Gastrocnemius medialis (tissue), 4 donors: ENCODE results near the gene CCDC68. TPM values are rescaled to one million over a fixed set of nuclear protein-coding genes. Genes with fewer than 3 reads are reported as not detected.

Experiments used
- ATAC-seq, 2 donors: fragments of 150-250 bp; one replicate each; pipeline ENCODE4 v1.9.1; 2016
- DNase-seq, 2 donors: peaks; one replicate each; pipeline ENCODE4 v3.0.0-alpha.2; 2019
- H3K27ac ChIP-seq, 4 donors: fragments of 200-600 bp; sonication (generic); 1 replicate in 1 of 4; 2 replicates in 3 of 4; pipeline ENCODE4 v1.5.1; 2016 to 2018; ENCODE audit warnings: mild to moderate bottlenecking in 2 of 4, moderate library complexity in 1 of 4
- H3K27me3 ChIP-seq, 3 donors: fragments of 200-600 bp; sonication (generic) in 2 of 3; 1 replicate in 1 of 3; 2 replicates in 2 of 3; pipeline versions ENCODE4 v1.5.1 to v1.6.0; 2016 to 2019; ENCODE audit warnings: mild to moderate bottlenecking in 1 of 3, moderate library complexity in 1 of 3
- H3K36me3 ChIP-seq, 2 donors: fragments of 200-600 bp; sonication (generic) in 1 of 2; one replicate each; pipeline ENCODE4 v1.5.1; 2017 to 2018
- H3K4me1 ChIP-seq, 2 donors: fragments of 200-600 bp; sonication (generic) in 1 of 2; one replicate each; pipeline ENCODE4 v1.5.1; 2016 to 2017; ENCODE audit warnings: mild to moderate bottlenecking in 2 of 2
- H3K4me3 ChIP-seq, 4 donors: fragments of 200-600 bp; sonication (generic) in 3 of 4; 1 replicate in 1 of 4; 2 replicates in 3 of 4; pipeline ENCODE4 v1.5.1; 2016 to 2019; ENCODE audit warnings: mild to moderate bottlenecking in 2 of 4
- H3K9me3 ChIP-seq, 3 donors: fragments of 200-600 bp; sonication (generic) in 2 of 3; 1 replicate in 1 of 3; 2 replicates in 2 of 3; pipeline ENCODE4 v1.5.1; 2016 to 2019
- CTCF ChIP-seq, 5 experiments: fragments of 450-650 bp in 3 of 5; fragments of 200-600 bp in 2 of 5; sonication (generic) in 2 of 5; IDR thresholded peaks in 4 of 5; conservative IDR thresholded peaks in 1 of 5; 1 replicate in 4 of 5; 2 replicates in 1 of 5; pipeline ENCODE4 v1.5.1; 2016 to 2019; ENCODE audit warnings: antibody characterized with exemption in 5 of 5, mild to moderate bottlenecking in 3 of 5, moderate library complexity in 3 of 5
- POLR2A ChIP-seq, 2 donors: fragments of 450-650 bp; IDR thresholded peaks; one replicate each; pipeline ENCODE4 v1.6.1; 2017; ENCODE audit warnings: antibody characterized with exemption in 2 of 2, mild to moderate bottlenecking in 2 of 2, moderate library complexity in 2 of 2
- in situ Hi-C, 4 donors: fragments of 200-750 bp; cut with MboI; loops; one replicate each; pipeline versions ENCODE4 v1.15.0 to v1.8.0; 2017; ENCODE audit warnings: low sequenced_read_pairs in 4 of 4
- intact Hi-C: fragments of 100-400 bp; cut with DNase I; formaldehyde crosslinking; loops from one replicate; pipeline ENCODE4 v1.15.1; 2023; ENCODE audit warnings: low total_unique reads
- total RNA-seq, 4 donors: library from RNA; depleted of rRNA; stranded (reverse); fragments of >200 nt; gene quantifications; one replicate each; pipeline versions ENCODE4 v1.1.0 to v1.2.3, GENCODE V29; 2016

The CCDC68 gene
- total RNA-seq, 4 donors from 2014 or later, result 2.4 to 6.0 (median 4.5) TPM

- ATAC-seq (no peak), DNase-seq (no peak)
- TF ChIP-seq POLR2A (IDR thresholded peaks at IDR 0.05), result no peak
- no peak for TF ChIP-seq CTCF (IDR thresholded peaks at IDR 0.05 in 4 of 5, conservative IDR thresholded peaks at IDR 0.05 in 1 of 5)
- intact Hi-C loops, result no loop called here
- in situ Hi-C loops, result no loop called here
- H3K9me3 ChIP-seq, result no peaks in the 10 kb centered on the region
- H3K27me3 ChIP-seq, result no peaks in the 10 kb centered on the region
- H3K4me1 ChIP-seq, result no peaks in the 10 kb centered on the region
- no peaks in the 10 kb centered on the region for H3K36me3 ChIP-seq
- no peak overlapping the region for H3K4me3 ChIP-seq
- H3K27ac ChIP-seq, result no peak overlapping the region
Measured at GRCh38 chr18:54926593-54927325, 32.5 kb downstream of the CCDC68 start.

- intact Hi-C loops (no loop called here), in situ Hi-C loops (no loop called here)
- Histone ChIP-seq H3K9me3 (no peaks in the 10 kb centered on the region), H3K4me3 (no peak overlapping the region), H3K36me3 (no peaks in the 10 kb centered on the region), H3K4me1 (no peaks in the 10 kb centered on the region), H3K27ac (no peak overlapping the region), H3K27me3 (no peaks in the 10 kb centered on the region)
- ATAC-seq (no peak), DNase-seq (no peak)
- no peak for TF ChIP-seq POLR2A (IDR thresholded peaks at IDR 0.05)
- TF ChIP-seq CTCF (IDR thresholded peaks at IDR 0.05 in 4 of 5, conservative IDR thresholded peaks at IDR 0.05 in 1 of 5), result no peak
Measured at GRCh38 chr18:54924948-54925347, 34.3 kb downstream of the CCDC68 start.

GRCh38 chr18:54923339-54923956, 35.8 kb downstream of the CCDC68 start:
- no peak for DNase-seq
- intact Hi-C loops (no loop called here), in situ Hi-C loops (no loop called here)
- TF ChIP-seq CTCF (IDR thresholded peaks at IDR 0.05 in 4 of 5, conservative IDR thresholded peaks at IDR 0.05 in 1 of 5) (no peak), POLR2A (IDR thresholded peaks at IDR 0.05) (no peak)
- Histone ChIP-seq H3K4me1 (no peaks in the 10 kb centered on the region), H3K9me3 (no peaks in the 10 kb centered on the region), H3K27me3 (no peaks in the 10 kb centered on the region), H3K36me3 (no peaks in the 10 kb centered on the region), H3K27ac (no peak overlapping the region), H3K4me3 (no peak overlapping the region)
- no peak for ATAC-seq

- no peak overlapping the region for H3K27ac ChIP-seq
- DNase-seq (no peak), ATAC-seq (no peak)
- in situ Hi-C loops (no loop called here), intact Hi-C loops (no loop called here)
- no peaks in the 10 kb centered on the region for H3K36me3 ChIP-seq
- H3K4me3 ChIP-seq, result no peak overlapping the region
- no peak for TF ChIP-seq POLR2A (IDR thresholded peaks at IDR 0.05)
- no peak for TF ChIP-seq CTCF (IDR thresholded peaks at IDR 0.05 in 4 of 5, conservative IDR thresholded peaks at IDR 0.05 in 1 of 5)
- H3K9me3 ChIP-seq, result no peaks in the 10 kb centered on the region
- no peaks in the 10 kb centered on the region for H3K27me3 ChIP-seq
- no peaks in the 10 kb centered on the region for H3K4me1 ChIP-seq
Measured at GRCh38 chr18:54919412-54919811, 39.8 kb downstream of the CCDC68 start.
